HCT116 (cell line): Measurements from ENCODE around the gene NOL9. TPM values are rescaled to one million over a fixed set of nuclear protein-coding genes. Genes with fewer than 3 reads are reported as not detected.
"Not testable (repeated sequence)": the region's sequence is repeated elsewhere in the genome, so short reads cannot be mapped to it uniquely, and the experiment has no call there.

Source experiments
- ATAC-seq: fragments of 200-7000 bp; cut with Tn5 transposase; 2 replicates; pipeline ENCODE4 v1.9.1; 2020; ENCODE audit warnings: mild to moderate bottlenecking, moderate library complexity
- BruUV-seq: library from RNA; stranded (reverse); fragments of 400-500 nt; replicated peaks from 2 replicates; lab custom pipeline; 2021; lab: Mats Ljungman, UMichigan
- CTCF ChIA-PET: fragments of 300-600 bp; sonication (Branson Sonifier 250); formaldehyde crosslinking; loops from one replicate; lab custom pipeline; 2021; ENCODE audit warnings: antibody characterized with exemption; lab: Charles Lee
- POLR2A ChIA-PET: fragments of 300-600, 350-600 bp; sonication (Branson Sonifier 250); formaldehyde crosslinking; loops from one replicate; lab custom pipeline; 2021; ENCODE audit warnings: antibody characterized with exemption; lab: Charles Lee
- RAD21 ChIA-PET, 2 experiments: fragments of 300-600 bp; sonication (Branson Sonifier 250); formaldehyde crosslinking; loops; one replicate each; lab custom pipeline; 2023; ENCODE audit warnings: low total read pairs in 2 of 2; ENCODE audit not compliant: uncharacterized antibody in 2 of 2, unreplicated experiment in 2 of 2, low non-redundant PET in 1 of 2; lab: Charles Lee
- DNase-seq: peaks from one replicate; pipeline ENCODE4 v3.0.0-alpha.2; 2010; ENCODE audit warnings: low read depth, low spot score
- H2AFZ ChIP-seq: fragments of 200-600 bp; shearing (Covaris generic), sonication (generic); 2 replicates; pipeline ENCODE4 v1.6.1; 2017; ENCODE audit warnings: low read depth, mixed run types, mixed read lengths, antibody characterized with exemption, low read length; ENCODE audit not compliant: poor library complexity, severe bottlenecking
- H3K27ac ChIP-seq: 2 replicates; pipeline ENCODE4 v1.5.1; 2012; ENCODE audit warnings: low read depth, low read length
- H3K27me3 ChIP-seq: fragments of 200-600 bp; sonication (generic); 2 replicates; pipeline ENCODE4 v1.6.1; 2016; ENCODE audit warnings: mixed run types, low read length, mixed read lengths; ENCODE audit not compliant: insufficient read depth
- H3K36me3 ChIP-seq, 2 experiments: fragments of 200-500 bp in 1 of 2; fragments of 200-600 bp in 1 of 2; sonication (Bioruptor generic) in 1 of 2; sonication (generic) in 1 of 2; 2 replicates each; pipeline versions ENCODE4 v1.5.1 to v1.6.1; 2014 to 2016; ENCODE audit warnings: low read length in 2 of 2, inconsistent platforms in 1 of 2, mixed read lengths in 1 of 2, mixed run types in 1 of 2; ENCODE audit not compliant: insufficient read depth in 2 of 2, control insufficient read depth in 1 of 2
- H3K4me1 ChIP-seq, 2 experiments: fragments of 200-600 bp in 1 of 2; sonication (generic) in 1 of 2; 2 replicates each; pipeline versions ENCODE4 v1.5.1 to v1.6.1; 2012 to 2017; ENCODE audit warnings: low read length in 2 of 2, inconsistent platforms in 1 of 2, mild to moderate bottlenecking in 1 of 2, mixed read lengths in 1 of 2, mixed run types in 1 of 2, moderate library complexity in 1 of 2; ENCODE audit not compliant: insufficient read depth in 2 of 2, control insufficient read depth in 1 of 2
- H3K4me2 ChIP-seq: fragments of 200-600 bp; sonication (generic); 2 replicates; pipeline ENCODE4 v1.6.1; 2017; ENCODE audit warnings: mixed run types, low read length, mixed read lengths
- H3K4me3 ChIP-seq, 2 experiments: fragments of 200-600 bp in 1 of 2; sonication (generic) in 1 of 2; replicated peaks in 1 of 2; 2 replicates each; pipeline ENCODE4 v1.5.1; 2011 to 2016; ENCODE audit warnings: low read length in 2 of 2, control low read depth in 1 of 2, low read depth in 1 of 2, mild to moderate bottlenecking in 1 of 2, mixed read lengths in 1 of 2, mixed run types in 1 of 2
- H3K79me2 ChIP-seq: fragments of 200-600 bp; sonication (generic); 2 replicates; pipeline ENCODE4 v1.6.1; 2017; ENCODE audit warnings: mild to moderate bottlenecking, mixed run types, low read length, moderate library complexity, mixed read lengths; ENCODE audit not compliant: insufficient read depth
- H3K9ac ChIP-seq: fragments of 200-600 bp; sonication (generic); 2 replicates; pipeline ENCODE4 v1.6.1; 2016; ENCODE audit warnings: low read length, mixed read lengths
- H3K9me2 ChIP-seq: fragments of 200-600 bp; sonication (generic), shearing (Covaris generic); 2 replicates; pipeline ENCODE4 v1.6.1; 2017; ENCODE audit warnings: mixed run types, mild to moderate bottlenecking, moderate library complexity; ENCODE audit not compliant: insufficient read depth
- H3K9me3 ChIP-seq, 2 experiments: fragments of 200-500 bp in 1 of 2; fragments of 200-600 bp in 1 of 2; sonication (Bioruptor generic) in 1 of 2; sonication (generic) in 1 of 2; 2 replicates each; pipeline ENCODE4 v1.6.1; 2014 to 2017; ENCODE audit warnings: low read length in 2 of 2, mixed read lengths in 2 of 2, inconsistent platforms in 1 of 2, low read depth in 1 of 2, mild to moderate bottlenecking in 1 of 2, mixed run types in 1 of 2, moderate library complexity in 1 of 2; ENCODE audit not compliant: control insufficient read depth in 1 of 2, insufficient read depth in 1 of 2
- H4K20me1 ChIP-seq: fragments of 200-600 bp; sonication (generic), shearing (Covaris generic); 2 replicates; pipeline ENCODE4 v1.6.1; 2017; ENCODE audit warnings: mixed run types, mild to moderate bottlenecking, moderate library complexity; ENCODE audit not compliant: insufficient read depth
- YY1 ChIP-seq: IDR thresholded peaks from 2 replicates; pipeline ENCODE4 v1.6.1; 2011; ENCODE audit warnings: low read length, low read depth, moderate library complexity, mild to moderate bottlenecking; ENCODE audit not compliant: insufficient replicate concordance; ENCODE audit errors: extremely low read depth
- ZBTB33 ChIP-seq: IDR thresholded peaks from 2 replicates; pipeline ENCODE4 v1.6.1; 2011; ENCODE audit warnings: mild to moderate bottlenecking, low read length, moderate library complexity; ENCODE audit not compliant: insufficient replicate concordance; ENCODE audit errors: extremely low read depth
- intact Hi-C: fragments of 100-400 bp; cut with micrococcal nuclease; formaldehyde crosslinking; loops from 2 replicates; pipeline ENCODE4 v1.10.0; 2022
- total RNA-seq: library from RNA; stranded (reverse); gene quantifications from one replicate; pipeline ENCODE4 v1.2.1, GENCODE V29; 2021; ENCODE audit not compliant: unreplicated experiment

NOL9 gene
- total RNA-seq, 1 experiment from 2014 or later: 46.4 TPM

- H2AFZ ChIP-seq, H3K4me2 ChIP-seq, H3K9ac ChIP-seq, H3K9me2 ChIP-seq, H3K9me3 ChIP-seq, intact Hi-C loops, H3K79me2 ChIP-seq, DNase-seq, H4K20me1 ChIP-seq, ATAC-seq, H3K4me3 ChIP-seq, RAD21 ChIA-PET, H3K27ac ChIP-seq, BruUV-seq, POLR2A ChIA-PET, H3K27me3 ChIP-seq, H3K36me3 ChIP-seq: not testable (repeated sequence)
- CTCF ChIA-PET: interaction anchor here (4.3 kb wide), 1 partner anchor 29 kb away, joined by 14 read pairs; no protein-coding TSS in a partner anchor
- H3K4me1 ChIP-seq: peaks cover 34 to 70% of the 10 kb centered on the region in 2 experiments
Measured at GRCh38 chr1:6493834-6494223, 60.5 kb downstream of the NOL9 start.

- H3K4me3 ChIP-seq: peak overlapping the region; percentile 91 to 96
- no peaks in the 10 kb centered on the region for H3K9me2 ChIP-seq
- no peak overlapping the region for H2AFZ ChIP-seq
- H3K27me3 ChIP-seq: no peaks in the 10 kb centered on the region
- peak overlapping the region; percentile 91 for H3K9ac ChIP-seq
- CTCF ChIA-PET: interaction anchor here (1.0 to 4.3 kb wide), 4 partner anchors 11 to 69 kb away, joined by 3 to 14 read pairs (median 5); no protein-coding TSS in a partner anchor
- peaks cover 5% of the 10 kb centered on the region; the same call in 1 of the 2 replicates for H3K79me2 ChIP-seq
- H3K27ac ChIP-seq: peak overlapping the region; percentile 87
- RAD21 ChIA-PET: interaction anchor here in 1 of 2 experiments (1.0 kb wide), 1 partner anchor 31 kb away, joined by 3 read pairs; no protein-coding TSS in a partner anchor
- no TSS peak for BruUV-seq
- H4K20me1 ChIP-seq: no peaks in the 10 kb centered on the region
- no peaks in the 10 kb centered on the region for H3K36me3 ChIP-seq
- TF ChIP-seq ZBTB33: no peak
- no peak for TF ChIP-seq YY1
- peaks cover 35 to 64% of the 10 kb centered on the region in 2 experiments for H3K4me1 ChIP-seq
- POLR2A ChIA-PET: interaction anchor here (1.0 to 1.8 kb wide), 3 partner anchors 20 to 100 kb away, joined by 3 to 7 read pairs (median 3); no protein-coding TSS in a partner anchor
- peak overlapping the region; percentile 97 for H3K4me2 ChIP-seq
- no peaks in the 10 kb centered on the region for H3K9me3 ChIP-seq
- ATAC-seq (no peak), DNase-seq (no peak)
- intact Hi-C loops: loop anchor here (2.0 kb wide), 2 partner anchors 43 to 155 kb away; no protein-coding TSS in a partner anchor
Measured at GRCh38 chr1:6491966-6492365, 62.3 kb downstream of the NOL9 start.
